ENCODE measurements around the gene SLC8A2.

SLC8A2 gene

DNA sequence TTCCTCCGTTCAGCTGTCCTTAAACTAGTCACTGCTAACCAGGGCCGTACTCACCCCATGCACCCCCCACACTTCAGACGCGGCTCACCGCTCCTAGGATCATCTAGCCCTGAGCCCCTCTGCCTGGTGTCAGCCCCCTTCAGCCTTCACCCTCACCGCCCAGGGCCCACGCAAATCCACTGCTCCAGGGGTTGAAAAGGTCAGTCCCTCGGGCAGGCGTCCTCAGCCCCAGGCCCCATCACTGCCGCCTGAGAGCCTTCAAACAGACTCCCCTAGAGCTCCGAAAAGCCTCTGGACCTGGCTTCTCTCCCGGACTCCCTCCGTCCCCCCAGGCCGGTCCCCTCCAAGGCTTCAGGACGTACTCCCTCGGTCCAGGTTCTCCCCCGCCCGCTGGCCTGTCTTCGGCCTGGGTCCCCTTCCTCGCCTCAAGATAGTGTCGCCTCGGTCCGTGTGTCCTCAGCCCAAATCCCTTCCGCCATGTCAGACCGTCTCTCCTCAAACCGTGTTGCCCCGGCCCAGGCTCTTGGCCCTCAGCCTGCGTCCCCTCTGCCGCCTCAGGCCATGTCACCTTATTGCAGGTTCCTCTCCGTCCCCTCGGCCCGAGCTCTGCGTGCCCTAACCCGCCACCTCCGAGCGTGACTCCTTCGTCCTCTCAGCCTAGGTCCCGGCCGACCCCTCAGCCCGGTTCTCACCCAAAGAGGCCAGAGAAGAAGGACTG is 42.6 kb upstream of the SLC8A2 start:
- TF ChIP-seq, protein P1, sequence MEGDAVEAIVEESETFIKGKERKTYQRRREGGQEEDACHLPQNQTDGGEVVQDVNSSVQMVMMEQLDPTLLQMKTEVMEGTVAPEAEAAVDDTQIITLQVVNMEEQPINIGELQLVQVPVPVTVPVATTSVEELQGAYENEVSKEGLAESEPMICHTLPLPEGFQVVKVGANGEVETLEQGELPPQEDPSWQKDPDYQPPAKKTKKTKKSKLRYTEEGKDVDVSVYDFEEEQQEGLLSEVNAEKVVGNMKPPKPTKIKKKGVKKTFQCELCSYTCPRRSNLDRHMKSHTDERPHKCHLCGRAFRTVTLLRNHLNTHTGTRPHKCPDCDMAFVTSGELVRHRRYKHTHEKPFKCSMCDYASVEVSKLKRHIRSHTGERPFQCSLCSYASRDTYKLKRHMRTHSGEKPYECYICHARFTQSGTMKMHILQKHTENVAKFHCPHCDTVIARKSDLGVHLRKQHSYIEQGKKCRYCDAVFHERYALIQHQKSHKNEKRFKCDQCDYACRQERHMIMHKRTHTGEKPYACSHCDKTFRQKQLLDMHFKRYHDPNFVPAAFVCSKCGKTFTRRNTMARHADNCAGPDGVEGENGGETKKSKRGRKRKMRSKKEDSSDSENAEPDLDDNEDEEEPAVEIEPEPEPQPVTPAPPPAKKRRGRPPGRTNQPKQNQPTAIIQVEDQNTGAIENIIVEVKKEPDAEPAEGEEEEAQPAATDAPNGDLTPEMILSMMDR (IDR thresholded peaks at IDR 0.05; ENCODE audit: low read length, missing control alignments), result no peak
- H3K4me3 ChIP-seq (replicated peaks; ENCODE audit: low read depth, low read length), result peak overlapping the region; percentile 87
- DNase-seq (ENCODE audit: low read depth), result no peak

DNA sequence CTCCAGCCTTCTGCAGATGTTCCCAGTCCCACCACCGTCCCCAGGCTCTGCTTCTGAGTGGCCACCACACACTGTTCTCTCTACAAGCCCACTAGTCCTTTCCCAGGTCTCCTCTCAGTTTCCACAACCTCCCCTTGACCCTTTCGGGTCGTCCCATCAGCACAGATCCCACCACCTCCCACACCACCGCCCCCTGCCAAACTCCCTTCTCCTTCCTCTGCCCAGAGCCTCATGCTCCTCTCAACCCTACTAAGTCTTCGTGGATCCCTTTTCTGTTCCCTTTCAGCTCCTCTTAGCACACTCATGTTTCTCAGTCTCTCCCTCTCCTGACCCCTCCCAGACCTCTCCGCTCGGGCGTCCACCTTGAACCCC is 41.2 kb upstream of the SLC8A2 start:
- DNase-seq (ENCODE audit: low read depth), result no peak
- H3K4me3 ChIP-seq (replicated peaks; ENCODE audit: low read depth, low read length), result peak overlapping the region; percentile 87
- TF ChIP-seq, protein P1 (IDR thresholded peaks at IDR 0.05; ENCODE audit: low read length, missing control alignments), result no peak

DNA sequence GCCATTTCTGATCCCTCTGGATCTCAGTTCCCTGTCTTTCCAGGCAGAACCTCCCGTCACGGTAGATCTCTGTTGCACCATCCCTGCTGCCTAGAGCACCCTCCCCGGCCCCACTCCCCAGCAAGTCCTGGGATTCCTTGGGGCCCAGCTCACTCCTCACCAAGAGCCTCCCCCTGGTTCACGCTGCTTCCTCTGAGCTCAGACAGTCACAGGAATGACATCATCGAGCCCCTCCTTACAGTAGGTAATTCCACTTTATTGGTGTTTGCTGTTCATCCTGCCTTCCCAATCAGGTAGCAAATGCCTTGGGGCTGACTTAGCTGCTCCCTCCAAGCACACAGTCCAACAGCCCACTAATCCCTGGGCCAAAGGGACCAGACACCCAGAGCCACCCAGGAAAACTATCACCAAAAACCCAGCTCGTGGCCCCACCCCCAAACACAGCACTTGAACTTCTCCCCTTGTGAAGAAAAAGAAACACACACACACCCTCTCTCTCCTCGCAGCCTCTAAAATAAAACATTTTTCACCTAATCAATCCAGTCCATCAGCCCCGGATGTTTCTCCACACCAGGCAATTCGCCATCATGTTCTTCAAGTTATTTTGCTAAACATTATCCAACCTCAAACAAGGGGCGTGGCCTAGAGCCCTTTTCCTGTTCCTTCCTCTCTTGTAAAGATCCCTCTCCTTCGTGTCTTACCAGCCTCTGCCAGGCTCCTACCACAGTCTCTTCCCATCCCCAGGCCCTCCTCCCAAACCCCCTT is 40.7 kb upstream of the SLC8A2 start:
- TF ChIP-seq, protein P1 (IDR thresholded peaks at IDR 0.05; ENCODE audit: low read length, missing control alignments), result no peak
- H3K4me3 ChIP-seq (replicated peaks; ENCODE audit: low read depth, low read length), result peak overlapping the region; percentile 87
- peak; percentile 53 for DNase-seq (ENCODE audit: low read depth)

DNA sequence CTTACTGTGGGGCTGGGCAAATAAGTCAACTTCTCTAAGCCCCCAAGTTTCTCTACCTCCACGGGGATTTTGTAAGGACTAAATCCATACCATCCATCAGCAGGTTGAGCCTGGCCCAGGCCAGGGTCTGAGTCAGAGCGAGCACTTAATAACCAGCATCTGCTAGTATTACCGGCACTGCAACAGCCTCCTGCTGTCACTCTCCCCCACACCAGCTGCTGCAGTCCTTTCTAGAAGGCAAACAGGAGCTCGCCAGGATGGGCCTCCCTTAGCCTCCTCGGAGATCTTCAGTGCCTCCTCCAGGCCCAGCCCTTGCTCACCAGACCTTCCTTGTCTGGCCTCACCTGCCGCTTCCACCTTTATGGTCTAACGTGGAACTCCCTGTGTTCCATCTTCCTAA is 40.0 kb upstream of the SLC8A2 start:
- TF ChIP-seq, protein P1 (IDR thresholded peaks at IDR 0.05; ENCODE audit: low read length, missing control alignments), result no peak
- DNase-seq (ENCODE audit: low read depth), result peak; percentile 56
- no peak overlapping the region for H3K4me3 ChIP-seq (replicated peaks; ENCODE audit: low read depth, low read length)

DNA sequence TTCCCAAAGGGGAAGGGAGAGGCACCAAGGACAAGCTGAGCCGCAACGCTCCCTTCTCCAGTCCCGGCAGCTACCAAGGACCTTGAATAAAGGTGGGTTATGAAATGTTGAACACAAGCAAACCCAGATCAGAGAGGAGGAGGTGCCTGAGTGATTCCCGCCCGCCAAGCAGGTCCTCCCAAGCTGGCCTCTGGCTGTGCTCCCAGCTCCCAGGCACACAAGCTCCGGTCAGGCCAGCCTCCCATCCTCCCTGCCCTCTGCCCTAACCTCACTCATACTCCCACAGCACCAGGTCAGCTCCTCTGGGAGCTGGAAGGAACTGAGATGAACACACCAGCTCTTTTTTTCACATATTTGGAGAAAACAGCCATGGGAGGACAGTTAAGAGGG is 39.4 kb upstream of the SLC8A2 start:
- peak; percentile 34 for DNase-seq (ENCODE audit: low read depth)
- no peak overlapping the region for H3K4me3 ChIP-seq (replicated peaks; ENCODE audit: low read depth, low read length)
- TF ChIP-seq, protein P1 (IDR thresholded peaks at IDR 0.05; ENCODE audit: low read length, missing control alignments), result no peak

DNA sequence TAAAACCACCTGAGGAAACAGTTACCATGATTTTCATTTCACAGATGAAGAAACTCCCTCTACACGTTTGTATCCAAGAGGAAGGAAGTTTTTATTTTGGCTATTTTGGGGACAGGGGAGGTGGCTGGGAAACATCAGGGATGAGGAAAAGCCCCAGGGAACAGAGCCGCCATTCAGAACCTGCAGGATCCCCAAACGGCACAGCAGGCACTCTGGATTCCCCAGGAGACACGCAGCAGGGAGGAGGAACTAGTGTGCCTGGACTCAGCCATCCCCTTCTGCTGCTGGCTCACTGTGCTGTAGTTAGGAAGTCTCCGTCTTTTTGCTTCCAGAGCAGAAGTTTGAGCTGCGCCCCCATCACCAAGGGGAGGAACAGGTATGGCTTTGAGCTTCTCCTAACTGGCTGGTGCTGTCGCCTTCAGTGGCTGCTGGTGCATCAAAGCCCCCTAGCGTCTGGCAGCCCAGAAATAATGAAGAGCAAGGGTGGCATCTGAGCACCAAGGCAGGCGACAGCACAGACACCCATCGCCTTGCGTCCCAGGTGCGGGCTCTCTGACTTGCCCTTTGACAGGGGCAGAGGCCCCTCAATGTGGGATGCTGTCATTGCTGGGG is 38.9 kb upstream of the SLC8A2 start:
- DNase-seq (ENCODE audit: low read depth), result no peak
- TF ChIP-seq, protein P1 (IDR thresholded peaks at IDR 0.05; ENCODE audit: low read length, missing control alignments), result no peak
- H3K4me3 ChIP-seq (replicated peaks; ENCODE audit: low read depth, low read length), result no peak overlapping the region
